CD4-positive, alpha-beta T cell (primary cell): ENCODE data around the gene CHRDL2. TPM values are rescaled to one million over a fixed set of nuclear protein-coding genes. Genes with fewer than 3 reads are reported as not detected.

Experiments
- ATAC-seq: fragments of 200-7000 bp; cut with Tn5 transposase; one replicate; pipeline ENCODE4 v1.10.0; 2022; ENCODE audit warnings: mild to moderate bottlenecking; ENCODE audit not compliant: poor library complexity
- CTCF ChIA-PET: fragments of 350-600 bp; sonication (Branson Sonifier 250); formaldehyde crosslinking; loops from one replicate; lab custom pipeline; 2021; ENCODE audit warnings: antibody characterized with exemption, inconsistent platforms; lab: Charles Lee
- POLR2A ChIA-PET: fragments of 350-600 bp; sonication (Branson Sonifier 250); formaldehyde crosslinking; loops from one replicate; lab custom pipeline; 2021; ENCODE audit warnings: antibody characterized with exemption, inconsistent platforms; lab: Charles Lee
- DNase-seq, 14 experiments: peaks; one replicate each; pipeline ENCODE4 v3.0.0-alpha.2; 2013 to 2020; ENCODE audit warnings: mixed read lengths in 2 of 14
- H3K27ac ChIP-seq, 2 donors: one replicate each; pipeline versions ENCODE4 v1.5.1 to v1.7.0; 2013; ENCODE audit warnings: low read length in 2 of 2, low read depth in 1 of 2, mild to moderate bottlenecking in 1 of 2
- H3K27me3 ChIP-seq, 2 experiments: 1 replicate in 1 of 2; 2 replicates in 1 of 2; pipeline versions ENCODE4 v1.6.1 to v1.7.0; 2013; ENCODE audit warnings: low read length in 2 of 2, control low read depth in 1 of 2, mild to moderate bottlenecking in 1 of 2, moderate library complexity in 1 of 2; ENCODE audit not compliant: insufficient read depth in 2 of 2, control insufficient read depth in 1 of 2
- H3K36me3 ChIP-seq: one replicate; pipeline ENCODE4 v1.6.1; 2013; ENCODE audit warnings: low read length, control low read depth; ENCODE audit not compliant: insufficient read depth
- H3K4me1 ChIP-seq: one replicate; pipeline ENCODE4 v1.6.1; 2013; ENCODE audit warnings: low read length, control low read depth; ENCODE audit not compliant: insufficient read depth
- H3K4me3 ChIP-seq: one replicate; pipeline ENCODE4 v1.5.1; 2013; ENCODE audit warnings: mild to moderate bottlenecking, low read length, moderate library complexity
- H3K9me3 ChIP-seq, 2 experiments: 1 replicate in 1 of 2; 2 replicates in 1 of 2; pipeline versions ENCODE4 v1.6.1 to v1.7.0; 2013; ENCODE audit warnings: low read length in 2 of 2, mild to moderate bottlenecking in 2 of 2, control low read depth in 1 of 2, moderate library complexity in 1 of 2; ENCODE audit not compliant: control insufficient read depth in 1 of 2, insufficient read depth in 1 of 2
- H3K27ac Mint-ChIP-seq: one replicate; pipeline ENCODE4 v1.8.0; 2020; ENCODE audit warnings: mixed read lengths
- H3K27me3 Mint-ChIP-seq: one replicate; pipeline ENCODE4 v1.8.0; 2021; ENCODE audit warnings: mixed read lengths
- H3K36me3 Mint-ChIP-seq: one replicate; pipeline ENCODE4 v1.8.0; 2021; ENCODE audit warnings: low read depth, mixed read lengths
- H3K4me1 Mint-ChIP-seq: one replicate; pipeline ENCODE4 v1.8.0; 2021; ENCODE audit warnings: low read depth, mixed read lengths
- H3K4me3 Mint-ChIP-seq: one replicate; pipeline ENCODE4 v1.8.0; 2020; ENCODE audit warnings: mild to moderate bottlenecking, mixed read lengths
- H3K9me3 Mint-ChIP-seq: one replicate; pipeline ENCODE4 v1.8.0; 2020; ENCODE audit warnings: mixed read lengths
- CTCF ChIP-seq: fragments of 200-600 bp; IDR thresholded peaks from one replicate; pipeline ENCODE4 v1.8.0; 2022; ENCODE audit warnings: antibody characterized with exemption, mild to moderate bottlenecking
- intact Hi-C, 2 experiments: fragments of 100-400 bp; cut with DNase I in 1 of 2; cut with micrococcal nuclease in 1 of 2; formaldehyde crosslinking; loops; one replicate each; pipeline versions ENCODE4 v1.15.1 to v1.9.0; 2023 to 2025; cut with DNase I, micrococcal nuclease
- total RNA-seq, 174 experiments: library from RNA in 2 of 174; stranded (reverse) in 2 of 174; gene quantifications; one replicate each; pipeline ENCODE4 v1.2.3 and lab custom pipeline; 2021 to 2026

Gene CHRDL2
- total RNA-seq, 2 experiments from 2014 or later: not detected

- Mint-ChIP-seq H3K9me3 (no peaks in the 10 kb centered on the region), H3K4me1 (no peaks in the 10 kb centered on the region), H3K4me3 (no peak overlapping the region), H3K27me3 (no peaks in the 10 kb centered on the region), H3K27ac (no peak overlapping the region), H3K36me3 (no peaks in the 10 kb centered on the region)
- Histone ChIP-seq H3K36me3 (no peaks in the 10 kb centered on the region), H3K4me1 (no peaks in the 10 kb centered on the region), H3K27ac (no peak overlapping the region), H3K9me3 (no peaks in the 10 kb centered on the region), H3K27me3 (no peaks in the 10 kb centered on the region), H3K4me3 (no peak overlapping the region)
- TF ChIP-seq CTCF: no peak
- intact Hi-C loops: loop anchor here (10.0 kb wide), 1 partner anchor 168 kb away; no protein-coding TSS in a partner anchor
- ATAC-seq (no peak), DNase-seq (no peak)
- CTCF ChIA-PET: no interaction called here
- POLR2A ChIA-PET: no interaction called here
Measured at GRCh38 chr11:74707182-74707581, 24.0 kb downstream of the CHRDL2 start.

GRCh38 chr11:74703211-74703610 lies 28.0 kb downstream of the CHRDL2 start:
- TF ChIP-seq CTCF: no peak
- intact Hi-C loops: loop anchor here (2.0 to 10.0 kb wide), 2 partner anchors 24 to 172 kb away; no protein-coding TSS in a partner anchor
- H3K36me3 Mint-ChIP-seq: no peaks in the 10 kb centered on the region

GRCh38 chr11:74702383-74703007 lies 28.7 kb downstream of the CHRDL2 start:
- Histone ChIP-seq H3K4me3 (no peak overlapping the region), H3K27ac (no peak overlapping the region), H3K27me3 (no peaks in the 10 kb centered on the region), H3K4me1 (no peaks in the 10 kb centered on the region), H3K9me3 (no peaks in the 10 kb centered on the region), H3K36me3 (no peaks in the 10 kb centered on the region)
- TF ChIP-seq CTCF: peak; percentile 85
- peak; percentile 20 to 74 (median 45) for DNase-seq
- no peak overlapping the region for H3K27ac Mint-ChIP-seq
- peaks cover 3% of the 10 kb centered on the region for H3K27me3 Mint-ChIP-seq
- no peaks in the 10 kb centered on the region for H3K4me1 Mint-ChIP-seq
- ChIA-PET CTCF (interaction anchor here (0.7 to 1.6 kb wide), 10 partner anchors 8 to 144 kb away, joined by 3 to 14 read pairs (median 4); no protein-coding TSS in a partner anchor), POLR2A (no interaction called here)
- H3K36me3 Mint-ChIP-seq: no peaks in the 10 kb centered on the region
- peak; percentile 76 for ATAC-seq
- H3K9me3 Mint-ChIP-seq: no peaks in the 10 kb centered on the region
- intact Hi-C loops: loop anchor here (2.0 to 10.0 kb wide), 2 partner anchors 24 to 172 kb away; no protein-coding TSS in a partner anchor
- no peak overlapping the region for H3K4me3 Mint-ChIP-seq

More at GRCh38 chr11:74703211-74703610, 28.0 kb downstream of the CHRDL2 start:
- no peak for DNase-seq
- no peak for ATAC-seq
- CTCF ChIA-PET: interaction anchor here (0.9 to 1.6 kb wide), 6 partner anchors 7 to 37 kb away, joined by 3 to 14 read pairs (median 4); no protein-coding TSS in a partner anchor
- H3K4me1 Mint-ChIP-seq: no peaks in the 10 kb centered on the region
- no peaks in the 10 kb centered on the region for H3K9me3 Mint-ChIP-seq
- no peaks in the 10 kb centered on the region for H3K9me3 ChIP-seq
- no peaks in the 10 kb centered on the region for H3K36me3 ChIP-seq
- H3K27ac ChIP-seq: no peak overlapping the region
- H3K4me3 ChIP-seq: no peak overlapping the region
- no peak overlapping the region for H3K27ac Mint-ChIP-seq
- no peaks in the 10 kb centered on the region for H3K27me3 ChIP-seq
- H3K4me1 ChIP-seq: no peaks in the 10 kb centered on the region
- no peak overlapping the region for H3K4me3 Mint-ChIP-seq
- POLR2A ChIA-PET: no interaction called here
- H3K27me3 Mint-ChIP-seq: no peaks in the 10 kb centered on the region
